ENCODE results near the gene NKAIN2. TPM values are rescaled to one million over a fixed set of nuclear protein-coding genes. Genes with fewer than 3 reads are reported as not detected.

The NKAIN2 gene
- total and polyA plus RNA-seq, 2 experiments from 2014 or later = 0.22 TPM; not detected in 1

DNA sequence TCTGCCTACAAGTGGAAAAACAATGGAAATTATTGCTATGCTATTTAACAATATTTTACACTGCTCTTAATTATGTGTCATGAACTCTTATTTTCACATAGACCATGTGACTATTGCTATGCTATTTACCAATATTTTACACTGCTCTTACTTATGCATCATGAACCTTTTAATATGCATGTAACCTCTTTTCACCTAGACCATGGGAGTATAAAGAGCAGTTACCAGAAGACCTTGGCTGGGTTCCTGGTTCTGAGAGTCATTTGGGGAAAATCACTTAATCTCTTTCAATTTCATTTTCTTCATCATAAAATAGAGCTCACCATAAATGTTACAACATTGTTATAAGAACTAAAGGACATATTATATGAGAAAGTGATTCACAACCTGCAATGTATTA lies 934.8 kb downstream of the NKAIN2 start:
- H3K27ac ChIP-seq = no peak overlapping the region
- H3K4me3 ChIP-seq = no peak overlapping the region
- H3K27me3 ChIP-seq = no peaks in the 10 kb centered on the region
- no peaks in the 10 kb centered on the region for H3K36me3 ChIP-seq
- TF ChIP-seq, protein P1, sequence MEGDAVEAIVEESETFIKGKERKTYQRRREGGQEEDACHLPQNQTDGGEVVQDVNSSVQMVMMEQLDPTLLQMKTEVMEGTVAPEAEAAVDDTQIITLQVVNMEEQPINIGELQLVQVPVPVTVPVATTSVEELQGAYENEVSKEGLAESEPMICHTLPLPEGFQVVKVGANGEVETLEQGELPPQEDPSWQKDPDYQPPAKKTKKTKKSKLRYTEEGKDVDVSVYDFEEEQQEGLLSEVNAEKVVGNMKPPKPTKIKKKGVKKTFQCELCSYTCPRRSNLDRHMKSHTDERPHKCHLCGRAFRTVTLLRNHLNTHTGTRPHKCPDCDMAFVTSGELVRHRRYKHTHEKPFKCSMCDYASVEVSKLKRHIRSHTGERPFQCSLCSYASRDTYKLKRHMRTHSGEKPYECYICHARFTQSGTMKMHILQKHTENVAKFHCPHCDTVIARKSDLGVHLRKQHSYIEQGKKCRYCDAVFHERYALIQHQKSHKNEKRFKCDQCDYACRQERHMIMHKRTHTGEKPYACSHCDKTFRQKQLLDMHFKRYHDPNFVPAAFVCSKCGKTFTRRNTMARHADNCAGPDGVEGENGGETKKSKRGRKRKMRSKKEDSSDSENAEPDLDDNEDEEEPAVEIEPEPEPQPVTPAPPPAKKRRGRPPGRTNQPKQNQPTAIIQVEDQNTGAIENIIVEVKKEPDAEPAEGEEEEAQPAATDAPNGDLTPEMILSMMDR (IDR thresholded peaks at IDR 0.05; ENCODE audit: low read depth, low read length) = no peak
- no peaks in the 10 kb centered on the region for H3K9me3 ChIP-seq (ENCODE audit: low read depth)
- no peak for DNase-seq (ENCODE audit: low read depth in 1 of 2, low spot score in 1 of 2)
- H3K4me1 ChIP-seq (ENCODE audit: low read depth) = no peaks in the 10 kb centered on the region

DNA sequence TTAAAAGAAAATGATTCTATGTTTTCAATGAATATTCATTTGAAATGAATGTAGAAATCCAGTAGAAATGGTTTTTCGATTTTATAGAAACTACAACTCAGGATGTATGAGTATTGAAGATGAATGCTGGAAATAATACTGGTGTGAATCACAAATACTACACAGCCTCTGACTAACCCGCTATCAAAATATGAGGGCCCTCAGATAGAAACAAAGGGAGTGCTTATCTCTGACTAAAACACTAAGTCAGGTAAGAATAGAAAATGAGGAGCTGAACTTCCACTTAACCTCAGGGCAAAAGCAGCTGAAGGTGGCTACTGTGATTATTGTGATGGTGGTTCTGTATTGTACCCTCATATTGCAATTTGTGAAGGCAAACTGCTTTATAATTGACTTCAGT lies 937.7 kb downstream of the NKAIN2 start:
- no peaks in the 10 kb centered on the region for H3K36me3 ChIP-seq
- no peaks in the 10 kb centered on the region for H3K4me1 ChIP-seq (ENCODE audit: low read depth)
- H3K9me3 ChIP-seq (ENCODE audit: low read depth) = no peaks in the 10 kb centered on the region
- H3K4me3 ChIP-seq = no peak overlapping the region
- no peak for DNase-seq (ENCODE audit: low read depth in 1 of 2, low spot score in 1 of 2)
- no peaks in the 10 kb centered on the region for H3K27me3 ChIP-seq
- TF ChIP-seq, protein P1 (IDR thresholded peaks at IDR 0.05; ENCODE audit: low read depth, low read length) = no peak
- H3K27ac ChIP-seq = no peak overlapping the region

DNA sequence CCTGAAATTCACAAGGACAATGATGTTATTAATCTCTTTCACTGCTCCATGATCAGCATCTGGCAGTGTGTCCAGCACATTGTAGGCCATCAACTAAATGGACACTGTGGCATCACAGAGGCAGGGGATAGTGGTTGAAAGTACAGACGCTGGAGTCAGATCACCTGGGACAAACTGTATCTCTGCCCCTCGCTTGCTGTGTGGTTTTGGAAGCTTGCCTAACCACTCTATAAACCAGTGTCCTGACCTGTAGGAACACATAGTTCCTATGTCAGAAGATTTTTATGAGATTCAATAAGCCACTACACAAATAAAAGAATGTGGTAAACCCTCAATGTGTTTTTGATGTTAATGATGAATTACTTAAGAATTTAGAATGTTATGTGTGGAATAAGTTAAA lies 939.3 kb downstream of the NKAIN2 start:
- H3K4me3 ChIP-seq = no peak overlapping the region
- TF ChIP-seq, protein P1 (IDR thresholded peaks at IDR 0.05; ENCODE audit: low read depth, low read length) = no peak
- H3K27ac ChIP-seq = no peak overlapping the region
- no peaks in the 10 kb centered on the region for H3K4me1 ChIP-seq (ENCODE audit: low read depth)
- H3K9me3 ChIP-seq (ENCODE audit: low read depth) = no peaks in the 10 kb centered on the region
- H3K27me3 ChIP-seq = no peaks in the 10 kb centered on the region
- DNase-seq (ENCODE audit: low read depth in 1 of 2, low spot score in 1 of 2) = no peak
- H3K36me3 ChIP-seq = no peaks in the 10 kb centered on the region

DNA sequence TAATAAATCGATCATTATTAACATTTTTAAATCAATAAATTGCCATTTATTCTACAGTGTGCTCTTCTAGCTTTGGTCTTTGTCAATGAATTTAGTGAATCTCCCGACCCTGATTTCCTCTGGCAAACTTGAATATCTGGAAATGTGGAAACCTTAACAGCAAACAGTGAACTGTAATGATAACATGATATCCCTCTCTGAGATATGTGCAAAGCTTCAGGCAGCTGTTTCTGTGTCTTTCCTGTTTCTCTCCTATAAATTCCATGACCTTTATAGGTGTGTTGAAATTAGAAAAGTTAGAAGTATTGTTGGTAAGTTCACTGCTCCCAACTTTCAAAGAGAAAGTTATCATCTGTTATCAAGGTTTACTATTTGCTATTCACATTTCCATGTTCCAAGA lies 939.8 kb downstream of the NKAIN2 start:
- no peaks in the 10 kb centered on the region for H3K9me3 ChIP-seq (ENCODE audit: low read depth)
- no peak overlapping the region for H3K4me3 ChIP-seq
- DNase-seq (ENCODE audit: low read depth in 1 of 2, low spot score in 1 of 2) = no peak
- H3K4me1 ChIP-seq (ENCODE audit: low read depth) = no peaks in the 10 kb centered on the region
- TF ChIP-seq, protein P1 (IDR thresholded peaks at IDR 0.05; ENCODE audit: low read depth, low read length) = no peak
- H3K36me3 ChIP-seq = no peaks in the 10 kb centered on the region
- H3K27ac ChIP-seq = no peak overlapping the region
- H3K27me3 ChIP-seq = no peaks in the 10 kb centered on the region

DNA sequence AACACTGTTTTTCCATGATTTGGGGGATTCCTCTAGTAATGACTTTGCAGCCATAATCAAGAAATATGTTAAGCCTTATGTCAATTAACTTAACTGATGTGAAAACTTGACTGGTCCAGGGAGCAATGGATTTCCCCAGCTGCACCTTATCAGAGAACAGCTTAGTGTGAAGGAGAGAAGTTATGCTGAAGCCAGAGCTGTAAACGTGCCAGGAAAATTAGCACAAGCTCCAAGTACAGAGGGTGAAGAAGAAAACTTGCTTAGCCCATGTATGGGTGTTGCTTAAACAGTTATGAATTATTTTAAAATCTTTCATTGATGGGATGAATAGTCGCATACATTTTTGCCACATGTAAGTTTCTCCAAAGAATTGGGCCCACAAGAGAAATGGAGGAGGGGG lies 943.7 kb downstream of the NKAIN2 start:
- H3K9me3 ChIP-seq (ENCODE audit: low read depth) = no peaks in the 10 kb centered on the region
- no peaks in the 10 kb centered on the region for H3K27me3 ChIP-seq
- H3K4me1 ChIP-seq (ENCODE audit: low read depth) = no peaks in the 10 kb centered on the region
- TF ChIP-seq, protein P1 (IDR thresholded peaks at IDR 0.05; ENCODE audit: low read depth, low read length) = no peak
- H3K27ac ChIP-seq = no peak overlapping the region
- no peak overlapping the region for H3K4me3 ChIP-seq
- DNase-seq (ENCODE audit: low read depth in 1 of 2, low spot score in 1 of 2) = peak in 1 of 2 donors; percentile 8
- no peaks in the 10 kb centered on the region for H3K36me3 ChIP-seq

DNA sequence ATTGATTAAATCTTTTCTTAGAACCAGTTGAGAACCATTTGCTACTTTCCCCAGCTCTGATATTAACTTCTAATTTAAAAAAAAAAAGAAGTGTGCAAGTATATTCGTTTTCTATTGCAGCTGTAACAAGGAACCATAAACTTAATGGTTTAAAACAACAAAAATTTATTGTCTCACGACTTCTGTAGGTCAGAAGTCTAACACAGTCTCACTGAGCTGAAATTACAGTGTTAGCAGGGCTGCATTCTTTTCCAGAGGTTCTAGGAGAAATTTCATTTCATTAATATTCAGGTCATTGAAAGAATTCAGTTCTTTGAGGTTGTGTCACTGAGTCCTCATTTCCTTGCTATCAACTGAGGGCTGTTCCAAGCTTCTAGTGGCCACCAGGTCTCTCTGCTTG lies 945.1 kb downstream of the NKAIN2 start:
- no peak for DNase-seq (ENCODE audit: low read depth in 1 of 2, low spot score in 1 of 2)
- no peaks in the 10 kb centered on the region for H3K27me3 ChIP-seq
- no peak overlapping the region for H3K4me3 ChIP-seq
- H3K9me3 ChIP-seq (ENCODE audit: low read depth) = no peaks in the 10 kb centered on the region
- TF ChIP-seq, protein P1 (IDR thresholded peaks at IDR 0.05; ENCODE audit: low read depth, low read length) = no peak
- H3K36me3 ChIP-seq = no peaks in the 10 kb centered on the region
- no peaks in the 10 kb centered on the region for H3K4me1 ChIP-seq (ENCODE audit: low read depth)
- H3K27ac ChIP-seq = no peak overlapping the region

Data from cardiac muscle cell (in vitro differentiated cells and primary cell).